GM21526 (cell line): ENCODE measurements around the gene RNASEL.
A peak's percentile ranks its signal among the peaks of the same experiment; 100 is the strongest.
"Not testable (repeated sequence)": the region's sequence is repeated elsewhere in the genome, so short reads cannot be mapped to it uniquely, and the experiment has no call there.

Experiments
- ATAC-seq: cut with Tn5 transposase; IDR thresholded peaks from one replicate; pipeline ENCODE4 v1.9.1; 2021; ENCODE audit warnings: moderate library complexity; ENCODE audit not compliant: unreplicated experiment, low FRiP score

RNASEL gene

GRCh38 chr1:182588500-182589396 lies at the start of gene RNASEL:
RNASEL (minus strand) TSS chr1:182589256; CDS start chr1:182586806, 2,450 bp downstream.
- peak; percentile 76 for ATAC-seq

GRCh38 chr1:182637769-182638168 lies 48.7 kb upstream of the RNASEL start:
- no peak for ATAC-seq

DNA sequence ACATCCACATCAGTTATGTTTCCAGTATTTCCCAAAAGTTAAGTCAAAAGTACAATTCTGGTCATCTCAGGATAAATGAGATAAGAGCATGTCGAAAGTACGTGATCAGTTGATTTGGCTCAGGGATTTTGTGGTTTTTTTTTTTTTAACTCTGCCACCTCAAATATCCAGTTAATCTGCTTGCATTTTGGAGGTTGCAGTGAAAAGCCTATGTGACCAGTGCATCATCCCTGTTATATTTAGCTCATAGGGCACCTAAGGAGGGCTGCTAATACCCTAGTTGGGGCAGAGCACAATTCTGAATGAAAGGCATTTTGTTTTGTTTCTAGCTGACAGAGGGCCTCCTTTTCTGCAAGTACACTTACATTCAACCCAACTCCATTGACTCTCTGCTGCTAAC lies 46.8 kb upstream of the RNASEL start:
- no peak for ATAC-seq

DNA sequence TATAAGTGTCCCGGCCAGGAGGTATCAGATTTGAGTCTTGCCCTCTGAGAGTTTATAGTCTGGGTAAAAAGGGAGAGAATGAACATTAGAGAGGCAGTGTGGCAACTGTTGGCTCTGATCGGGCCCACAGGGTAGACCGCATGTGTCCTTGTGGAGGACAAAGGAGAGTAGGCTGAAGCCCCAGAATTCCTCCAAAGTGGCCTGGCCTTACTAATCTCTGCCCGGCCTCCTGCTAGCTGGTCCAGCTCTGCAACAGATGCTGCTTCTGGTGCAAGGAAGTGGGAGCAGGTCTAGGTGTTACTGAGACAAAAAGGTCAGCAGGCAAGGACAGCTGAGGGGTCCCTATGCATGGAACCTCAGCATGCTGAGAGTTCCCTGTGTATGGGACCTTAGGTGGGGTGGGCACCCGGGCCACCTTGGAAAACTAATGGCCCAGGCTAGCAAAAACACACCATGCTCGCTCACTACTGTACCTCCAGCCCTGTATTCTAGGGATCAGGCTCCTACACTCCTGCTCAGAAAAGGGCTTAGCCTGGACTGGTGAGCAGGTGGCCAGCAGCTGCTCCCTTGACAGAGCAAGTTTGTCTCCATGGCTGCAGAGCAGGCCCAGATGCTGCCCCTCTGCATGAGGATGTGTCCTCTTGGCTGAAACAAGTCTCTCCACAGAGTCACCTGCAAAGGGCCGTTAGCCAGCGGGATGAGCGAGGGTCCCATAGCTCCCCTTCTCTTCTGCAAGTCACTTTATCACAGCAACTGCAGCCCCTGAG lies 45.4 kb upstream of the RNASEL start:
- ATAC-seq, result no peak

GRCh38 chr1:182633657-182634281 lies 44.7 kb upstream of the RNASEL start:
- no peak for ATAC-seq

GRCh38 chr1:182633031-182633430 lies 44.0 kb upstream of the RNASEL start:
- ATAC-seq, result no peak

DNA sequence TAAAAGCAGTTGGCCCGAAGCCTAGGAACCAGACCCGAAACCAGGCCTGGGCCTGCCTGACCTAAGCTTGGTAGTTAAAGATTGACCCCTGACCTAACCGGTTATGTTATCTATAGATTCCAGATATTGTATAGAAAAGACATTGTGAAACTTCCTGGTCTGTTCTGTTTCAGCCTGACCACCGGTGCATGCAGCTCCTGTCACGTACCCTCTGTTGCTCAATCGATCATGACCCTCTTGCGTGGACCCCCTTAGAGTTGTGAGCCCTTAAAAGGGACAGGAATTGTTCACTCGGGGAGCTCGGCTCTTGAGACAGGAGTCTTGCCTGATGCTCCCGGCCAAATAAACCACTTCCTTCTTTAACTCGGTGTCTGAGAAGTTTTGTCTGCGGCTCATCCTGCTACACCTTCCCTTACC lies 43.4 kb upstream of the RNASEL start:
- not testable (repeated sequence) for ATAC-seq

GRCh38 chr1:182631954-182632353 lies 42.9 kb upstream of the RNASEL start:
- no peak for ATAC-seq

DNA sequence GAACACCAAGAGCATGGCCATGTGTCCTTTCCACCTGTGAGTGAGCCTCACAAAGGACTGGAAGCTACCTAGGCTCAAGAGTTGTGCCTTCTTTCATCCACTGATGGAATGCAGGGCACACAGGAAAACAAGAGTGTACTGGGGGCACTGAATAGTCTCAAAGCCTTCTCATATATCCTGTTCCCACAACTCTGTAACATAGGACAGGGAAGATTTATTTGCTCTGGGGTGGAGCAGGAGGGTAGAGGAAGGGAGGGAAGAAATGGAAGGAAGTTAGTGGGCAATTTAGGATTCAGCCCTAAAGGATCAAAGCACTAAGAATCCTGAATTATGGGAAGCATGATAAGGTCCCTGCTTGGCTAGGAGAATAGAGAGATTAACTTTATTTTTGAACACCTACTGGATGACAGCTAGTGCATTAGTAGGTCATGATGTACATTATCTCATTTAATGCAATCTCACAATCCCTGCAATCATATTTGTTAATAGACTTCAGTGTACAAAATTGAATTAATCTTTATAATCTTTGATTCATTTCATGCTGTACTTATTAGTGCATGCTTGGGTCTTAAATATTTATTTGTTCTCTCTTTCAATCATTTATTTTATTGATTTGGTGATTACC lies 42.1 kb upstream of the RNASEL start:
- no peak for ATAC-seq

DNA sequence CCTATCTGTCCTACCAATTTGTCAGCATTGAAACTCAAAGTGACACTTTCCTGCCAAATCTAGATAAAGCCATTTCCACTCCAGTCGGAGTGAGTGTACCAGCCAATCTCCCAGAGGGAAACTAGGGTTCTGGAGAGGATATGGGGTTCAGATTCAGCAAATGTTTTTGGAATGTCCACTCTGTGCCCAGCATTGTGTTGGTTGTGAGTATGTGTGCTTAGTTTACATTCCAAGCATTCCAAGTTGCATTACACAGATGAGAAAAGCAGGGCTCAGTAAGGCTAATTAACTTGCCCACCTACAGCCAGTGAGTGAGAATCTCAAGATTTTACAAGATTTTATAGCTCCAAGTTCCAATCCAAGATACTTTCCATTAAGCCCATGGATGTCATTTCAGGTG lies 41.5 kb upstream of the RNASEL start:
- ATAC-seq, result no peak

GRCh38 chr1:182629499-182630096 lies 40.5 kb upstream of the RNASEL start:
- ATAC-seq, result no peak

- no peak for ATAC-seq
These were observed 40.0 kb upstream of the RNASEL start for GRCh38 chr1:182629080-182629479.

DNA sequence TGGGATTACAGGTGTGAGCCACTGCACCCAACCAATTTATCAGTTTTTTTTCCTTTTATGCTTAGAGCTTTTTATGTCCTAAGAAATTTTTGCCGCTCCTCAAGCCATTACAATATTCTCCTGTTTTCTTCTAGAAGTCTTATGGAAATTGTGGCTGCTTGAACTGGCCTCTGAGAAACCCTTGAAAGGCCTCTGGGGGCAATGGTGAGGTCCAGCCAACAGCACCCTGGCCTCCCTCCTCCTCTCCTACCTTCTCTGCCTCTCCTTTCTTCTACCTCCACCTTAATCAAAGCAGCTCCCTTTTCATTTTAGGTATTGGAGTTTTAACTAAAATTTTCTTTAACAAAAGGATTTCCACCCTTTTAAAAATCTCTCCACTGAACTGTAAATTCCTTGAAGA lies 39.6 kb upstream of the RNASEL start:
- ATAC-seq, result no peak

GRCh38 chr1:182627622-182628021 lies 38.6 kb upstream of the RNASEL start:
- no peak for ATAC-seq

DNA sequence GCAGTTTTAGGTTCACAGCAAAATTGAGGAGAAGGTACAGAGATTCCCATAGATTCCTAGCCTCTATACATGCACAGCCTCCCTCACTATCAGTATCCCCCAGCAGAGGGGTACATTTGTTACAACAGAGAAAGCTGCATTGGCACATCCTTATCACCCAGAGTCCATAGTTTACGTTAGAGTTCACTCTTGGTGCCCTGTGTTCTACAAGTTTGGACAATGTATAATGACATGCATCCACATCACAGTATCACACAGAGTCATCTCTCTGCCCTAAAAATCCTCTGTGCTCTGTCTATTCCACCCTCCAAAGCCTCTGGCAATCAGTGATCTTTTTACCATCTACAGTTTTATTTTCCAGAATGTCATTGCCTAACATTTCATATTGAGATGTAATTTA lies 37.5 kb upstream of the RNASEL start:
- no peak for ATAC-seq

DNA sequence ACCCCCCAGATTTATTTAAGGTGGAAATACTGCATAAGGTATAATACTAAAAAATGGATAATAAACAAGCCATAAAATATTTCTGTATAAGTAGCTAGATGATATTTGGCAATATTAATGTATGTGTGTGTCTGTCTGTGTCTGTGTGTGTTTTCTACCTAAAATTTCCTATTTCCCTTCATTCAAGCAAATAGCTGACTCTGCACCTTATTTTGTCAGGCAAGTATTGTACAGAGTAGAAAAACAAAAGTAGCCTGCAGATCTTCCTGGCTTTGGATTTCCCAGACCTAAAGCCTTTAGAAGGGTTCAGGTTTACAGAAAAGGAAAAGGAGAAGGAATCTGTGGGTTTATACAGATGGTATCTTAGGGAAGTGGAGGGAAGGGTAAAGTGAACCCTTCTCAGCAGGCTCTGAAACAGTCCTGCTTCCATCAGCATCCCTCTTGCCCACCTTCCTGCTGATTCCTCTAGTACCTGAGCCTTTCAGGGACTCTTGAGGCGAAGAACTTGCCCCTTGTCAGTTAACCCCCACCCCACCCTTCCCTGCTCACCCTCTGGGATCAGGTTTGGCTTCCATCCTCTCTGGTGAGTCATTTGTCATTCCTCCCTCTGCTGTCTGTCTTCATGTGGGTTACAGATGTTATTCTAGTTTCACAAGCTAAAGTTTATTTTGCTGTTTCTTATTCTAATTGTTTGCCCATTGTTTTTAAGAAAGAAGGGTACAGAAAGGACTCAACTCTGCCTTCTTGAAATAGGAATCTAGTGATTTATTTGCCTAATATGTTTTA lies 36.9 kb upstream of the RNASEL start:
- no peak for ATAC-seq

GRCh38 chr1:182625024-182625423 lies 36.0 kb upstream of the RNASEL start:
- ATAC-seq, result no peak

DNA sequence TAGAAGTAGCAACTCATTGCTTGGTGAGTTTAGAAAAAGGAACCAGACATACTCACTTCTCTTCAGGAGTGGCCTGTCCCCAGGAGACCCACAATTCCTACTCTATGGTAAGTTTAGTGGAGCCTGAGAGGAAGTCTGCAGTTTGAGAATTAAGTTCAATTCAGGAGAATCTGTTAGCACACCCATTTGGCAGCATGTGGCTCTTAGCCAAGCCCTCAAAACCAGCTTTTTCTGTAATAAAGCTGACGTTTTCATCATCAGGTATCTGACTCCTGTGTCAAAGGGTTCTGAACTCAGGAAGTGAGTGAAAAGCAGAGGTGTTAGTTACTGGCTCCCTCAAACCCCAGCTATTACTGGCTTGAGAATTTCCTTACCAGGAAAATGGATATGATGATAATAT lies 35.5 kb upstream of the RNASEL start:
- no peak for ATAC-seq

GRCh38 chr1:182622901-182623528 lies 34.0 kb upstream of the RNASEL start:
- ATAC-seq, result no peak
